ENCODE measurements around the gene LDLRAD4.

DNA sequence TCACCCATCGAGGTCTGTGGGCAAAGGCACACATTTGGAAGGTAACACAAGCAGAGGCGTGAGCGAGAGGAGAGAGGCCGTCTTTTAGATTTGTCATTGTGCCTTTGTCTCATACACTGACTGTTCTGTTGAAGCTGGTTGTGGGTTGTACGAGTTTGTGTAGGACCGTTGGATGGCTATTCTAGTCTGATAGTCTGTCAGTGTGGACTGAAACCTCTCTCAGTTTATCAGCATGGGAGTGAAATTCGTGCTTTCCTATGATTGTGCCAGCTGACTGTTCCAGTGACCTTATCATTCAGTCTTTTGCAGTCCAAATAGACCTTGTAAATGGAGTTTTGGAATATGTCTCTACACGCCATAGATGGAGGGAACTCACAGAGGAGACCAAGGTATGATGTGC, 143.5 kb downstream of the LDLRAD4 start:
- TF ChIP-seq, protein P1, sequence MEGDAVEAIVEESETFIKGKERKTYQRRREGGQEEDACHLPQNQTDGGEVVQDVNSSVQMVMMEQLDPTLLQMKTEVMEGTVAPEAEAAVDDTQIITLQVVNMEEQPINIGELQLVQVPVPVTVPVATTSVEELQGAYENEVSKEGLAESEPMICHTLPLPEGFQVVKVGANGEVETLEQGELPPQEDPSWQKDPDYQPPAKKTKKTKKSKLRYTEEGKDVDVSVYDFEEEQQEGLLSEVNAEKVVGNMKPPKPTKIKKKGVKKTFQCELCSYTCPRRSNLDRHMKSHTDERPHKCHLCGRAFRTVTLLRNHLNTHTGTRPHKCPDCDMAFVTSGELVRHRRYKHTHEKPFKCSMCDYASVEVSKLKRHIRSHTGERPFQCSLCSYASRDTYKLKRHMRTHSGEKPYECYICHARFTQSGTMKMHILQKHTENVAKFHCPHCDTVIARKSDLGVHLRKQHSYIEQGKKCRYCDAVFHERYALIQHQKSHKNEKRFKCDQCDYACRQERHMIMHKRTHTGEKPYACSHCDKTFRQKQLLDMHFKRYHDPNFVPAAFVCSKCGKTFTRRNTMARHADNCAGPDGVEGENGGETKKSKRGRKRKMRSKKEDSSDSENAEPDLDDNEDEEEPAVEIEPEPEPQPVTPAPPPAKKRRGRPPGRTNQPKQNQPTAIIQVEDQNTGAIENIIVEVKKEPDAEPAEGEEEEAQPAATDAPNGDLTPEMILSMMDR (IDR thresholded peaks at IDR 0.05): no peak
- TF ChIP-seq POLR2AphosphoS5 (IDR thresholded peaks at IDR 0.05) (no peak), POLR2A (IDR thresholded peaks at IDR 0.05) (no peak)

All from upper lobe of left lung (tissue), 4 donors.